A549 (cell line): ENCODE measurements around the gene AGTPBP1.
"Not testable (repeated sequence)": the region's sequence is repeated elsewhere in the genome, so short reads cannot be mapped to it uniquely, and the experiment has no call there.

Experiments used
- CTCF ChIP-seq: fragments of >200 bp; sonication (Bioruptor Twin); formaldehyde crosslinking; IDR thresholded peaks from 3 replicates; pipeline ENCODE4 v1.5.1; 2016
- JUNB ChIP-seq: fragments of >200 bp; sonication (Bioruptor Twin); formaldehyde crosslinking; IDR thresholded peaks from 2 replicates; pipeline ENCODE4 v1.6.1; 2016

- TF ChIP-seq CTCF, JUNB: not testable (repeated sequence)
Measured at GRCh38 chr9:85757716-85758115, 16.0 kb upstream of the AGTPBP1 start.
